Measurements from ENCODE around the gene HLA-DQA2. TPM values are rescaled to one million over a fixed set of nuclear protein-coding genes. Genes with fewer than 3 reads are reported as not detected.
"Not testable (repeated sequence)": the region's sequence is repeated elsewhere in the genome, so short reads cannot be mapped to it uniquely, and the experiment has no call there.

Gene HLA-DQA2
- total and polyA plus RNA-seq, 10 donors = 0.10 to 84.9 (median 6.3) TPM

DNA sequence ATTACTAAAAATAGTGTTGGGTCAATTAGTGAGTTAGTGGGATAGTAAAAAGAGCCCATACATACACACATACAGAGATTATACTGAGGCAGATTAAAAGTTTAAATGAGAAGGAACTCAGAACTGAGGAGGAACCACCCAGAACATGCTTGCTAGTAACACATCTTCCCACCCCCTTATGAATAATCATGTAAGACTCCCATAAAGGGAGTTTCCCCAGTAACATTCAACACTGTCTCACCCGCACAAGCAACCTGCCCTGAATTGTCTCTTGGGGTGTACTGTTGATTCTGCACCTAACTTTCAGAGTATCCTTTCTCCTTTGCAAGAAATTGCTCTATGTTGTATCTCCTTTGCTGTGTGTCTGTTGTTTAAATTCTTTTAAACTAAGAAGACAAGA lies 33.2 kb downstream of the HLA-DQA2 start:
- Histone ChIP-seq H3K4me3 (no peak overlapping the region), H3K27ac (no peak overlapping the region), H3K9me3 (no peaks in the 10 kb centered on the region), H3K36me3 (no peaks in the 10 kb centered on the region), H3K4me1 (no peaks in the 10 kb centered on the region), H3K27me3 (replicated peaks in 1 of 7) (peaks cover 0 to 22% (median 0%) of the 10 kb centered on the region in 7 donors)
- WGBS, 5 donors = 43 to 56% (median 52%) methylated on average over 1 of the region's 1 CpG
- intact Hi-C loops (cut with DNase I; ENCODE audit: low total_unique reads) = loop anchor here (10.0 kb wide), 1 partner anchor 60 kb away; no protein-coding TSS in a partner anchor
- TF ChIP-seq, protein P1, sequence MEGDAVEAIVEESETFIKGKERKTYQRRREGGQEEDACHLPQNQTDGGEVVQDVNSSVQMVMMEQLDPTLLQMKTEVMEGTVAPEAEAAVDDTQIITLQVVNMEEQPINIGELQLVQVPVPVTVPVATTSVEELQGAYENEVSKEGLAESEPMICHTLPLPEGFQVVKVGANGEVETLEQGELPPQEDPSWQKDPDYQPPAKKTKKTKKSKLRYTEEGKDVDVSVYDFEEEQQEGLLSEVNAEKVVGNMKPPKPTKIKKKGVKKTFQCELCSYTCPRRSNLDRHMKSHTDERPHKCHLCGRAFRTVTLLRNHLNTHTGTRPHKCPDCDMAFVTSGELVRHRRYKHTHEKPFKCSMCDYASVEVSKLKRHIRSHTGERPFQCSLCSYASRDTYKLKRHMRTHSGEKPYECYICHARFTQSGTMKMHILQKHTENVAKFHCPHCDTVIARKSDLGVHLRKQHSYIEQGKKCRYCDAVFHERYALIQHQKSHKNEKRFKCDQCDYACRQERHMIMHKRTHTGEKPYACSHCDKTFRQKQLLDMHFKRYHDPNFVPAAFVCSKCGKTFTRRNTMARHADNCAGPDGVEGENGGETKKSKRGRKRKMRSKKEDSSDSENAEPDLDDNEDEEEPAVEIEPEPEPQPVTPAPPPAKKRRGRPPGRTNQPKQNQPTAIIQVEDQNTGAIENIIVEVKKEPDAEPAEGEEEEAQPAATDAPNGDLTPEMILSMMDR (IDR thresholded peaks at IDR 0.05 in 8 of 11, conservative IDR thresholded peaks at IDR 0.05 in 3 of 11) = no peak
- TF ChIP-seq POLR2A (IDR thresholded peaks at IDR 0.05) (no peak), POLR2AphosphoS5 (IDR thresholded peaks at IDR 0.05) (no peak)
- DNase-seq = no peak

DNA sequence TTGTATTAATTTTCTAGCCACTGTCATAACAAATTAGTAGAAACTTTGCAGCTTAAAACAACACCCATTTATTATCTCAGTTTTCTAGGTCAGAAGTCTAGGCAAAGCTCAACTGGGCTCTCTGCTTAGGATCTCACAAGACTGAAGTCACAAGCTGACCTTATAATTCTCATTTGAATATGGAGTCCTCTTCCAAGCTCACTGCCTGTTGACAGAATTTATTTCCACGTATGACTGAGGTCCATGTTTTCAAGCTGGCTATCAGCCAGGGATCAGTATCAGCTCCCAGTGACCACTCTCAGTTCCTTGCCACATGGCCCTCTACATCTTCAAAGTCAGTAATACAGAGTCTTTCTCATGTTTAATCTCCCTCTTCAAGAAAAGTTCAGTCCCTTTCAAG lies 33.9 kb downstream of the HLA-DQA2 start:
- H3K27me3 ChIP-seq (replicated peaks in 1 of 7) = peaks cover 0 to 16% (median 0%) of the 10 kb centered on the region in 7 donors
- no peak for DNase-seq
- H3K36me3 ChIP-seq = no peaks in the 10 kb centered on the region
- no peaks in the 10 kb centered on the region for H3K4me1 ChIP-seq
- no peak overlapping the region for H3K27ac ChIP-seq
- intact Hi-C loops (cut with DNase I; ENCODE audit: low total_unique reads) = loop anchor here (10.0 kb wide), 1 partner anchor 60 kb away; no protein-coding TSS in a partner anchor
- 29 to 74% (median 62%) methylated on average over 1 of the region's 1 CpG for WGBS, 5 donors
- no peak overlapping the region for H3K4me3 ChIP-seq
- no peaks in the 10 kb centered on the region for H3K9me3 ChIP-seq
- TF ChIP-seq POLR2A (IDR thresholded peaks at IDR 0.05) (no peak), POLR2AphosphoS5 (IDR thresholded peaks at IDR 0.05) (no peak)
- TF ChIP-seq, protein P1 (IDR thresholded peaks at IDR 0.05 in 8 of 11, conservative IDR thresholded peaks at IDR 0.05 in 3 of 11) = no peak

DNA sequence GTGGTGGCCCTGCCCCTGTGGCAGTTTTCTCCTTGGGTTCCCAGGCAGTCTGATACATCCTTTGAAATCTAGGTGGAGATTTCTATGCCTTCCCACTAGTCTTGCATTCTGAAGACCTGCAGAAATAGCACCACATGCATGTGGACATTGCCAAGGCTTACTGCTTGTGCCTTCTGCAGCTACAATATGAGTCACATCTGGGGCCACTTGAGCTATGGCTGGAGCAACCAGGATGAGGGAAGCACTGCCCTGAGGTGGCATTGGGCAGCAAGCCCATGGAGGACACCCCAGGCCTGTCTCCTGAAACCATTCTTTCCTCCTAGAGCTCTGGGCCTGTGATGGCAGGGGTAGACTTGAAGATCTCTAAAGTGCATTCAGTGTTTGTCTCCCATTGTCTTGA lies 37.8 kb downstream of the HLA-DQA2 start:
- Histone ChIP-seq H3K4me3 (no peak overlapping the region), H3K4me1 (peaks cover 0 to 4% (median 0%) of the 10 kb centered on the region in 6 donors), H3K9me3 (peaks cover 0 to 10% (median 0%) of the 10 kb centered on the region in 8 donors), H3K27ac (no peak overlapping the region), H3K27me3 (replicated peaks in 1 of 7) (no peaks in the 10 kb centered on the region), H3K36me3 (no peaks in the 10 kb centered on the region)
- DNase-seq = no peak
- TF ChIP-seq, protein P1 (IDR thresholded peaks at IDR 0.05 in 8 of 11, conservative IDR thresholded peaks at IDR 0.05 in 3 of 11) = no peak
- TF ChIP-seq POLR2AphosphoS5 (IDR thresholded peaks at IDR 0.05) (no peak), POLR2A (IDR thresholded peaks at IDR 0.05) (no peak)
- intact Hi-C loops (cut with DNase I; ENCODE audit: low total_unique reads) = loop anchor here (10.0 kb wide), 1 partner anchor 64 kb away; no protein-coding TSS in a partner anchor

DNA sequence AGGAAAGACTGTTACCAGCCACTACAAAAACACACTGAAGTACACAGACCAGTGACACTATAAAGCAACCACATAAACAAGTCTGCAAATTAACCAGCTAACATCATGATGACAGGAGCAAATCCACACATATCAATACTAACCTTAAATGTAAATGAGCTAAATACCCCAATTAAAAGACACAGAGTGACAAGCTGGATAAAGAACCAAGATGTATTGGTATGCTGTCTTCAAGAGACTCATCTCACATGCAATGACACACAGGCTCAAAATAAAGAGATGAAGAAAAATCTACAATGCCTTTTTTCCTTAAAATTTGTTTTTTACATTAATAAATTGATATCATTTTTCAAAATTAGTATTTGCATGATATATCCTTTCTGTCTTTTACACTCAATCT lies 41.7 kb downstream of the HLA-DQA2 start:
- intact Hi-C loops (cut with DNase I; ENCODE audit: low total_unique reads); H3K4me1 ChIP-seq; H3K4me3 ChIP-seq; DNase-seq; H3K27ac ChIP-seq; H3K36me3 ChIP-seq: not testable (repeated sequence)
- peaks cover 0 to 10% (median 0%) of the 10 kb centered on the region in 8 donors for H3K9me3 ChIP-seq
- H3K27me3 ChIP-seq (replicated peaks in 1 of 7) = peaks cover 0 to 11% (median 0%) of the 10 kb centered on the region in 7 donors
